Measurements from ENCODE around the gene MCOLN1. TPM values are rescaled to one million over a fixed set of nuclear protein-coding genes. Genes with fewer than 3 reads are reported as not detected.

MCOLN1 gene
- polyA plus RNA-seq, 1 donor (not counting 4 experiments of a cell fraction or from before 2014, with no cell fraction given) = 14.0 TPM

- Histone ChIP-seq H3K9me3 (ENCODE audit: control insufficient read depth, low read depth, low read length) (no peaks in the 10 kb centered on the region), H3K9ac (ENCODE audit: control insufficient read depth, extremely low read depth, insufficient read depth, low read length) (peak within 1 kb of the TSS; percentile 72), H3K4me1 (ENCODE audit: control insufficient read depth, extremely low read depth, insufficient read depth, low read length) (peaks cover 13% of the 10 kb centered on the region), H3K27me3 (ENCODE audit: control insufficient read depth, extremely low read depth, insufficient read depth, low read length) (no peaks in the 10 kb centered on the region), H3K79me2 (ENCODE audit: control insufficient read depth, insufficient read depth, low read length) (no peaks in the 10 kb centered on the region), H3K9me1 (ENCODE audit: control insufficient read depth, extremely low read depth, insufficient read depth, low read length) (no peaks in the 10 kb centered on the region), H3K4me2 (ENCODE audit: control insufficient read depth, extremely low read depth, insufficient read depth, low read depth, low read length) (peak within 1 kb of the TSS; percentile 76), H3K4me3 (ENCODE audit: control insufficient read depth in 2 of 3, extremely low read depth in 1 of 3, insufficient read depth in 2 of 3, low read depth in 1 of 3, low read length in 3 of 3) (peak within 1 kb of the TSS; percentile 48 to 64 (median 64)), H2AFZ (ENCODE audit: control insufficient read depth, low read length) (peak within 1 kb of the TSS; percentile 99), H3K36me3 (ENCODE audit: control insufficient read depth in 2 of 2, extremely low read depth in 1 of 2, insufficient read depth in 2 of 2, low read length in 2 of 2) (no peaks in the 10 kb centered on the region), H4K20me1 (ENCODE audit: control insufficient read depth, extremely low read depth, insufficient read depth, low read length) (no peaks in the 10 kb centered on the region), H3K27ac (ENCODE audit: control insufficient read depth, insufficient read depth, low read length) (no peak within 1 kb of the TSS)
- DNase-seq (ENCODE audit: low read depth, low spot score) (no peak), FAIRE-seq (no peak)
- dilution Hi-C loops (cut with MboI; ENCODE audit: extremely low pct_ligation_motif_present, low sequenced_read_pairs) = no loop called here
- no peak for TF ChIP-seq EZH2 (IDR thresholded peaks at IDR 0.05; ENCODE audit: low read length)
- TF ChIP-seq, protein P1, sequence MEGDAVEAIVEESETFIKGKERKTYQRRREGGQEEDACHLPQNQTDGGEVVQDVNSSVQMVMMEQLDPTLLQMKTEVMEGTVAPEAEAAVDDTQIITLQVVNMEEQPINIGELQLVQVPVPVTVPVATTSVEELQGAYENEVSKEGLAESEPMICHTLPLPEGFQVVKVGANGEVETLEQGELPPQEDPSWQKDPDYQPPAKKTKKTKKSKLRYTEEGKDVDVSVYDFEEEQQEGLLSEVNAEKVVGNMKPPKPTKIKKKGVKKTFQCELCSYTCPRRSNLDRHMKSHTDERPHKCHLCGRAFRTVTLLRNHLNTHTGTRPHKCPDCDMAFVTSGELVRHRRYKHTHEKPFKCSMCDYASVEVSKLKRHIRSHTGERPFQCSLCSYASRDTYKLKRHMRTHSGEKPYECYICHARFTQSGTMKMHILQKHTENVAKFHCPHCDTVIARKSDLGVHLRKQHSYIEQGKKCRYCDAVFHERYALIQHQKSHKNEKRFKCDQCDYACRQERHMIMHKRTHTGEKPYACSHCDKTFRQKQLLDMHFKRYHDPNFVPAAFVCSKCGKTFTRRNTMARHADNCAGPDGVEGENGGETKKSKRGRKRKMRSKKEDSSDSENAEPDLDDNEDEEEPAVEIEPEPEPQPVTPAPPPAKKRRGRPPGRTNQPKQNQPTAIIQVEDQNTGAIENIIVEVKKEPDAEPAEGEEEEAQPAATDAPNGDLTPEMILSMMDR (optimal IDR thresholded peaks at IDR 0.05 in 1 of 3, IDR thresholded peaks at IDR 0.05 in 1 of 3, conservative IDR thresholded peaks at IDR 0.05 in 1 of 3; ENCODE audit: extremely low read depth in 1 of 3, insufficient read depth in 2 of 3, low read length in 3 of 3) = no peak
These were observed 6.7 kb upstream of the MCOLN1 start, which contains the start of gene ZNF358 for GRCh38 chr19:7515645-7516151. TSS of gene ZNF358 (plus strand) at chr19:7516103. CDS start at chr19:7519243, 3,140 bp downstream.

DNA sequence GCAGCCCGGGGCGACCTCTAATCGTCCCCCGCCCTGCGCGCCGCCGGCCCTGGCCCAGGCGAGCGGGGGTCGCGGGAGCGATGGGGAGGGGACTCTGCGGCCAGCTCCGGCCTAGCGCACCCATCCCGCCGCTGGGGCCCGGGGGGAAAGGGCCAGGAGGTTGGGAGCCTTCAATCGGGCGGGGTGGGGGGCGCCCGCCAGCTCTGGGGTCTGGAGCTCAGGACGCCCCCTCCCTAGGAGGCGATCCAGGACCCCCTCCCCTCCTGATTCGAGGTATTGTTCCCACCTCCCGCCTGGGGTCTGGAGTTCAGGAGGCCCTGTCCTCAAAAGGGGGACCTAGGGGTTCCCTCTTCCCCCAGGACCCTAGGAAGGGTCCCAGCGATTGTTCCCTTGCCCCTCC lies 6.1 kb upstream of the MCOLN1 start:
- H3K27ac ChIP-seq (ENCODE audit: control insufficient read depth, insufficient read depth, low read length) = no peak overlapping the region
- TF ChIP-seq, protein P1 (optimal IDR thresholded peaks at IDR 0.05 in 1 of 3, IDR thresholded peaks at IDR 0.05 in 1 of 3, conservative IDR thresholded peaks at IDR 0.05 in 1 of 3; ENCODE audit: extremely low read depth in 1 of 3, insufficient read depth in 2 of 3, low read length in 3 of 3) = no peak
- no peak for TF ChIP-seq EZH2 (IDR thresholded peaks at IDR 0.05; ENCODE audit: low read length)
- no peak for FAIRE-seq
- H3K4me2 ChIP-seq (ENCODE audit: control insufficient read depth, extremely low read depth, insufficient read depth, low read depth, low read length) = peak overlapping the region; percentile 76
- no peaks in the 10 kb centered on the region for H3K36me3 ChIP-seq (ENCODE audit: control insufficient read depth in 2 of 2, extremely low read depth in 1 of 2, insufficient read depth in 2 of 2, low read length in 2 of 2)
- no peaks in the 10 kb centered on the region for H4K20me1 ChIP-seq (ENCODE audit: control insufficient read depth, extremely low read depth, insufficient read depth, low read length)
- no peak for DNase-seq (ENCODE audit: low read depth, low spot score)
- H3K79me2 ChIP-seq (ENCODE audit: control insufficient read depth, insufficient read depth, low read length) = no peaks in the 10 kb centered on the region
- peaks cover 13% of the 10 kb centered on the region for H3K4me1 ChIP-seq (ENCODE audit: control insufficient read depth, extremely low read depth, insufficient read depth, low read length)
- peak overlapping the region; percentile 72 for H3K9ac ChIP-seq (ENCODE audit: control insufficient read depth, extremely low read depth, insufficient read depth, low read length)
- H3K9me1 ChIP-seq (ENCODE audit: control insufficient read depth, extremely low read depth, insufficient read depth, low read length) = no peaks in the 10 kb centered on the region
- dilution Hi-C loops (cut with MboI; ENCODE audit: extremely low pct_ligation_motif_present, low sequenced_read_pairs) = no loop called here
- H3K27me3 ChIP-seq (ENCODE audit: control insufficient read depth, extremely low read depth, insufficient read depth, low read length) = no peaks in the 10 kb centered on the region
- H3K4me3 ChIP-seq (ENCODE audit: control insufficient read depth in 2 of 3, extremely low read depth in 1 of 3, insufficient read depth in 2 of 3, low read depth in 1 of 3, low read length in 3 of 3) = peak overlapping the region; percentile 48 to 64 (median 61)
- no peaks in the 10 kb centered on the region for H3K9me3 ChIP-seq (ENCODE audit: control insufficient read depth, low read depth, low read length)
- H2AFZ ChIP-seq (ENCODE audit: control insufficient read depth, low read length) = peak overlapping the region; percentile 40

Data from keratinocyte (primary cell).